WTC11 (cell line): Measurements from ENCODE around the gene PMP22. TPM values are rescaled to one million over a fixed set of nuclear protein-coding genes. Genes with fewer than 3 reads are reported as not detected.

ENCODE experiments used
- ATAC-seq: fragments of 200-7000 bp; cut with Tn5 transposase; 2 replicates; pipeline ENCODE4 v1.10.0; 2021; ENCODE audit warnings: mild to moderate bottlenecking, moderate library complexity
- CTCF ChIA-PET: fragments of 300-600 bp; sonication (Branson Sonifier 250); formaldehyde crosslinking; loops from one replicate; lab custom pipeline; 2021; ENCODE audit warnings: antibody characterized with exemption; lab: Charles Lee
- POLR2A ChIA-PET: fragments of 350-600 bp; sonication (Branson Sonifier 250); formaldehyde crosslinking; loops from one replicate; lab custom pipeline; 2021; ENCODE audit warnings: antibody characterized with exemption; lab: Charles Lee
- DNase-seq: peaks from one replicate; pipeline ENCODE4 v3.0.0; 2021; ENCODE audit warnings: low spot score
- H3K27ac Mint-ChIP-seq: 2 replicates; pipeline ENCODE4 v1.8.0; 2021; ENCODE audit warnings: mixed read lengths
- H3K27me3 Mint-ChIP-seq: 2 replicates; pipeline ENCODE4 v1.8.0; 2021; ENCODE audit warnings: low read depth, mild to moderate bottlenecking, moderate library complexity, mixed read lengths
- H3K36me3 Mint-ChIP-seq: 2 replicates; pipeline ENCODE4 v1.8.0; 2021; ENCODE audit warnings: mixed read lengths
- H3K4me1 Mint-ChIP-seq: 2 replicates; pipeline ENCODE4 v1.8.0; 2022; ENCODE audit warnings: mixed read lengths
- H3K4me3 Mint-ChIP-seq: 2 replicates; pipeline ENCODE4 v1.8.0; 2021; ENCODE audit warnings: mild to moderate bottlenecking, moderate library complexity, mixed read lengths
- H3K9me3 Mint-ChIP-seq: 2 replicates; pipeline ENCODE4 v1.8.0; 2021; ENCODE audit warnings: mixed read lengths
- CREM ChIP-seq: sonication (generic); formaldehyde crosslinking; IDR thresholded peaks from 2 replicates; pipeline ENCODE4 v1.8.1; 2022; ENCODE audit warnings: mild to moderate bottlenecking, missing genetic modification reagents, moderate library complexity
- FOXJ3 ChIP-seq: sonication (generic); formaldehyde crosslinking; IDR thresholded peaks from 2 replicates; pipeline ENCODE4 v1.9.0; 2021; ENCODE audit warnings: missing genetic modification reagents, mild to moderate bottlenecking, borderline replicate concordance
- GRHL2 ChIP-seq: fragments of 250-450 bp; sonication (Bioruptor Pico); IDR thresholded peaks from 2 replicates; pipeline ENCODE4 v1.8.0; 2022; ENCODE audit warnings: mild to moderate bottlenecking, moderate library complexity; ENCODE audit not compliant: insufficient replicate concordance, severe bottlenecking
- GTF2I ChIP-seq: fragments of 250-450 bp; sonication (Bioruptor Pico); conservative IDR thresholded peaks from 2 replicates; pipeline ENCODE4 v1.4.0; 2021; ENCODE audit warnings: mild to moderate bottlenecking
- NFATC4 ChIP-seq: fragments of 250-450 bp; sonication (Bioruptor Pico); IDR thresholded peaks from 2 replicates; pipeline ENCODE4 v1.9.0; 2021; ENCODE audit warnings: mild to moderate bottlenecking
- RELA ChIP-seq: sonication (generic); formaldehyde crosslinking; IDR thresholded peaks from 2 replicates; pipeline ENCODE4 v1.8.1; 2022; ENCODE audit warnings: missing genetic modification reagents, mild to moderate bottlenecking, borderline replicate concordance
- TCF7 ChIP-seq: sonication (generic); formaldehyde crosslinking; IDR thresholded peaks from 2 replicates; pipeline ENCODE4 v1.8.0; 2022; ENCODE audit warnings: mild to moderate bottlenecking, low read depth, missing genetic modification reagents, moderate library complexity
- total RNA-seq: library from RNA; stranded (reverse); gene quantifications from 3 replicates; pipeline ENCODE4 v1.2.3, GENCODE V29; 2021
- TF ChIP-seq, protein P1 (sequence below): sonication (generic); formaldehyde crosslinking; conservative IDR thresholded peaks from 2 replicates; pipeline ENCODE4 v1.8.1; 2022; ENCODE audit warnings: mild to moderate bottlenecking, missing genetic modification reagents
- TF ChIP-seq, protein P2 (sequence below): fragments of 250-450 bp; sonication (Bioruptor Pico); IDR thresholded peaks from 2 replicates; pipeline ENCODE4 v1.9.0; 2021; ENCODE audit warnings: moderate library complexity, mild to moderate bottlenecking, inconsistent platforms, borderline replicate concordance
- TF ChIP-seq, protein P3 (sequence below): sonication (generic); formaldehyde crosslinking; IDR thresholded peaks from 2 replicates; pipeline ENCODE4 v1.8.1; 2023; ENCODE audit warnings: mild to moderate bottlenecking, missing genetic modification reagents
- TF ChIP-seq, protein P4 (sequence below): fragments of 250-450 bp; sonication (Bioruptor Pico); IDR thresholded peaks from 2 replicates; pipeline ENCODE4 v1.9.0; 2021; ENCODE audit warnings: mild to moderate bottlenecking
- TF ChIP-seq, protein P5 (sequence below): sonication (generic); formaldehyde crosslinking; IDR thresholded peaks from 2 replicates; pipeline ENCODE4 v1.8.0; 2023; ENCODE audit warnings: mild to moderate bottlenecking, missing genetic modification reagents
- TF ChIP-seq, protein P6 (sequence below): fragments of 250-450 bp; sonication (Bioruptor Pico); conservative IDR thresholded peaks from 2 replicates; pipeline ENCODE4 v1.9.0; 2021; ENCODE audit warnings: mild to moderate bottlenecking
- TF ChIP-seq, protein P7 (sequence below): sonication (generic); formaldehyde crosslinking; IDR thresholded peaks from 2 replicates; pipeline ENCODE4 v1.8.1; 2023; ENCODE audit warnings: mild to moderate bottlenecking, missing genetic modification reagents
- TF ChIP-seq, protein P8 (sequence below): sonication (generic); formaldehyde crosslinking; conservative IDR thresholded peaks from 2 replicates; pipeline ENCODE4 v1.8.1; 2023; ENCODE audit warnings: mild to moderate bottlenecking, low read depth, missing genetic modification reagents, moderate library complexity

PMP22 gene
- total RNA-seq, 1 experiment from 2014 or later: 3.0 TPM

DNA sequence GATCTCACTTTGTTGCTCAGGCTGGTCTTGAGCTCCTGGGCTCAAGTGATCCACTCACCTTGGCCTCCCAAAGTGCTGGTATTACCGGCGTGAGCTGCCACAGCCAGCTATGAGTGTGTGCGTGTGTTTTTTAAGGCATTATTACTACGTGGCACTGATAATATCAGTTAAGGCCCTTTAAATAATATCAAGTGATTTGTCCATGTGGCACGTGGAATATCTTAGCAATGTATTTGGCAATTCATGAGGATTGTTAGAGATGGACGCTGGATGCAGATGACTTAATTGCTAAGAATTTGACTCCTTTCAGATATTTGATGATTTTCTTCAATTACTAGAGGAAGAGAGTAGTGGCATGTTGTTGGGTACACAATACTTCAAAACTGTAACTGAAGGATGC lies 25.5 kb upstream of the PMP22 start:
- Mint-ChIP-seq H3K4me1 (peaks cover 10% of the 10 kb centered on the region), H3K9me3 (peaks cover 21% of the 10 kb centered on the region), H3K27me3 (no peaks in the 10 kb centered on the region), H3K36me3 (no peaks in the 10 kb centered on the region), H3K27ac (no peak overlapping the region), H3K4me3 (no peak overlapping the region)
- ATAC-seq: no peak
- TF ChIP-seq RELA (CRISPR knock-in tag) (no peak), TCF7 (CRISPR knock-in tag) (no peak), NFATC4 (CRISPR knock-in tag) (no peak), CREM (CRISPR knock-in tag) (no peak), FOXJ3 (CRISPR knock-in tag) (no peak), GTF2I (CRISPR knock-in tag) (no peak)
- TF ChIP-seq, protein P1, sequence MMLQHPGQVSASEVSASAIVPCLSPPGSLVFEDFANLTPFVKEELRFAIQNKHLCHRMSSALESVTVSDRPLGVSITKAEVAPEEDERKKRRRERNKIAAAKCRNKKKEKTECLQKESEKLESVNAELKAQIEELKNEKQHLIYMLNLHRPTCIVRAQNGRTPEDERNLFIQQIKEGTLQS (CRISPR knock-in tag): no peak
- TF ChIP-seq, protein P2, sequence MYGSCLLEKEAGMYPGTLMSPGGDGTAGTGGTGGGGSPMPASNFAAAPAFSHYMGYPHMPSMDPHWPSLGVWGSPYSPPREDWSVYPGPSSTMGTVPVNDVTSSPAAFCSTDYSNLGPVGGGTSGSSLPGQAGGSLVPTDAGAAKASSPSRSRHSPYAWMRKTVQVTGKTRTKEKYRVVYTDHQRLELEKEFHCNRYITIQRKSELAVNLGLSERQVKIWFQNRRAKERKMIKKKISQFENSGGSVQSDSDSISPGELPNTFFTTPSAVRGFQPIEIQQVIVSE (CRISPR knock-in tag): no peak
- TF ChIP-seq, protein P3, sequence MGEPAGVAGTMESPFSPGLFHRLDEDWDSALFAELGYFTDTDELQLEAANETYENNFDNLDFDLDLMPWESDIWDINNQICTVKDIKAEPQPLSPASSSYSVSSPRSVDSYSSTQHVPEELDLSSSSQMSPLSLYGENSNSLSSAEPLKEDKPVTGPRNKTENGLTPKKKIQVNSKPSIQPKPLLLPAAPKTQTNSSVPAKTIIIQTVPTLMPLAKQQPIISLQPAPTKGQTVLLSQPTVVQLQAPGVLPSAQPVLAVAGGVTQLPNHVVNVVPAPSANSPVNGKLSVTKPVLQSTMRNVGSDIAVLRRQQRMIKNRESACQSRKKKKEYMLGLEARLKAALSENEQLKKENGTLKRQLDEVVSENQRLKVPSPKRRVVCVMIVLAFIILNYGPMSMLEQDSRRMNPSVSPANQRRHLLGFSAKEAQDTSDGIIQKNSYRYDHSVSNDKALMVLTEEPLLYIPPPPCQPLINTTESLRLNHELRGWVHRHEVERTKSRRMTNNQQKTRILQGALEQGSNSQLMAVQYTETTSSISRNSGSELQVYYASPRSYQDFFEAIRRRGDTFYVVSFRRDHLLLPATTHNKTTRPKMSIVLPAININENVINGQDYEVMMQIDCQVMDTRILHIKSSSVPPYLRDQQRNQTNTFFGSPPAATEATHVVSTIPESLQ: no peak
- TF ChIP-seq, protein P4, sequence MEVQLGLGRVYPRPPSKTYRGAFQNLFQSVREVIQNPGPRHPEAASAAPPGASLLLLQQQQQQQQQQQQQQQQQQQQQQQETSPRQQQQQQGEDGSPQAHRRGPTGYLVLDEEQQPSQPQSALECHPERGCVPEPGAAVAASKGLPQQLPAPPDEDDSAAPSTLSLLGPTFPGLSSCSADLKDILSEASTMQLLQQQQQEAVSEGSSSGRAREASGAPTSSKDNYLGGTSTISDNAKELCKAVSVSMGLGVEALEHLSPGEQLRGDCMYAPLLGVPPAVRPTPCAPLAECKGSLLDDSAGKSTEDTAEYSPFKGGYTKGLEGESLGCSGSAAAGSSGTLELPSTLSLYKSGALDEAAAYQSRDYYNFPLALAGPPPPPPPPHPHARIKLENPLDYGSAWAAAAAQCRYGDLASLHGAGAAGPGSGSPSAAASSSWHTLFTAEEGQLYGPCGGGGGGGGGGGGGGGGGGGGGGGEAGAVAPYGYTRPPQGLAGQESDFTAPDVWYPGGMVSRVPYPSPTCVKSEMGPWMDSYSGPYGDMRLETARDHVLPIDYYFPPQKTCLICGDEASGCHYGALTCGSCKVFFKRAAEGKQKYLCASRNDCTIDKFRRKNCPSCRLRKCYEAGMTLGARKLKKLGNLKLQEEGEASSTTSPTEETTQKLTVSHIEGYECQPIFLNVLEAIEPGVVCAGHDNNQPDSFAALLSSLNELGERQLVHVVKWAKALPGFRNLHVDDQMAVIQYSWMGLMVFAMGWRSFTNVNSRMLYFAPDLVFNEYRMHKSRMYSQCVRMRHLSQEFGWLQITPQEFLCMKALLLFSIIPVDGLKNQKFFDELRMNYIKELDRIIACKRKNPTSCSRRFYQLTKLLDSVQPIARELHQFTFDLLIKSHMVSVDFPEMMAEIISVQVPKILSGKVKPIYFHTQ (CRISPR knock-in tag): no peak
- ChIA-PET CTCF (no interaction called here), POLR2A (no interaction called here)
- no peak for DNase-seq

DNA sequence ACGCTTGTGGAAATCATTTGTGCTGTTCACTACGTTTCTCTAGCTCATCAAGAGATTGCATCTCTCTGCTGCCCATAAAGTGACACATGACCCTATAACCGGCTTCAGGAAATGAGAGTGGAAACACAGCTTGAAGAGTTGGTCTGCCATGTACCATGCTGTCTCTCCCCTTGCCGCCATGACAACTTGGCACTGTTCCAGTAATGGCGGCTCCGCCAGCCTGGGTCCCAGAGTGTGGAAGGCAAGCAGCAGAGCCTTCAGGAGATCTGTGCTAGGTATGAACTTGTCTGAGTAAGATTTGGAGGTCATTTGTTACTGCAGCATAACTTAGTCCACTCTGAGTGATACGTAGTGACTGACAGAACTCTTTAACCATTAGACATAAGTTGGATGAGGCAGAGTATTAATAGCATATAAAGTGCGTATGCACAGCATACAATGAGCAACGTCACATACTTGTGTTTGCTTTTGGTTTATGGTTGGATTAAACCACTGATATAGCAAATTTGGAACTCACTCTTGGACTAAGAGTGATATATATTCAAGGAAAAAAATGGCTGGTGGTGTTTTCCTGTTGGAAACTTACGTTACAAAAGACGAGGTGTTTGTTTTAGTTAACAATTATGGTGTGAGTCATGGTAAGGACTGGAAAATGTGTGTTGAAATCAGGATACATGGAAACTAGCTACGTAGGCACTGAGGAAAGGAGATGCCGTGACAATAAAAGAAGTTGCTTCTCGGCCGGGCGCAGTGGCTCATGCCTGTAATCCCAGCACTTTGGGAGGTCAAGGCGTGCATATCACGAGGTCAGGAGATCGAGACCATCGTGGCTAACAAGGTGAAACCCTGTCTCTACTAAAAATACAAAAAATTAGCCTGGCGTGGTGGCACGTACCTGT lies 24.4 kb upstream of the PMP22 start:
- Mint-ChIP-seq H3K36me3 (no peaks in the 10 kb centered on the region), H3K4me3 (no peak overlapping the region), H3K27ac (no peak overlapping the region), H3K4me1 (peaks cover 10% of the 10 kb centered on the region), H3K9me3 (peaks cover 21% of the 10 kb centered on the region), H3K27me3 (no peaks in the 10 kb centered on the region)
- ChIA-PET POLR2A (no interaction called here), CTCF (no interaction called here)
- ATAC-seq (no peak), DNase-seq (no peak)
- TF ChIP-seq NFATC4 (CRISPR knock-in tag): no peak
- TF ChIP-seq, protein P5, sequence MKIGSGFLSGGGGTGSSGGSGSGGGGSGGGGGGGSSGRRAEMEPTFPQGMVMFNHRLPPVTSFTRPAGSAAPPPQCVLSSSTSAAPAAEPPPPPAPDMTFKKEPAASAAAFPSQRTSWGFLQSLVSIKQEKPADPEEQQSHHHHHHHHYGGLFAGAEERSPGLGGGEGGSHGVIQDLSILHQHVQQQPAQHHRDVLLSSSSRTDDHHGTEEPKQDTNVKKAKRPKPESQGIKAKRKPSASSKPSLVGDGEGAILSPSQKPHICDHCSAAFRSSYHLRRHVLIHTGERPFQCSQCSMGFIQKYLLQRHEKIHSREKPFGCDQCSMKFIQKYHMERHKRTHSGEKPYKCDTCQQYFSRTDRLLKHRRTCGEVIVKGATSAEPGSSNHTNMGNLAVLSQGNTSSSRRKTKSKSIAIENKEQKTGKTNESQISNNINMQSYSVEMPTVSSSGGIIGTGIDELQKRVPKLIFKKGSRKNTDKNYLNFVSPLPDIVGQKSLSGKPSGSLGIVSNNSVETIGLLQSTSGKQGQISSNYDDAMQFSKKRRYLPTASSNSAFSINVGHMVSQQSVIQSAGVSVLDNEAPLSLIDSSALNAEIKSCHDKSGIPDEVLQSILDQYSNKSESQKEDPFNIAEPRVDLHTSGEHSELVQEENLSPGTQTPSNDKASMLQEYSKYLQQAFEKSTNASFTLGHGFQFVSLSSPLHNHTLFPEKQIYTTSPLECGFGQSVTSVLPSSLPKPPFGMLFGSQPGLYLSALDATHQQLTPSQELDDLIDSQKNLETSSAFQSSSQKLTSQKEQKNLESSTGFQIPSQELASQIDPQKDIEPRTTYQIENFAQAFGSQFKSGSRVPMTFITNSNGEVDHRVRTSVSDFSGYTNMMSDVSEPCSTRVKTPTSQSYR (CRISPR knock-in tag): no peak
- TF ChIP-seq, protein P6, sequence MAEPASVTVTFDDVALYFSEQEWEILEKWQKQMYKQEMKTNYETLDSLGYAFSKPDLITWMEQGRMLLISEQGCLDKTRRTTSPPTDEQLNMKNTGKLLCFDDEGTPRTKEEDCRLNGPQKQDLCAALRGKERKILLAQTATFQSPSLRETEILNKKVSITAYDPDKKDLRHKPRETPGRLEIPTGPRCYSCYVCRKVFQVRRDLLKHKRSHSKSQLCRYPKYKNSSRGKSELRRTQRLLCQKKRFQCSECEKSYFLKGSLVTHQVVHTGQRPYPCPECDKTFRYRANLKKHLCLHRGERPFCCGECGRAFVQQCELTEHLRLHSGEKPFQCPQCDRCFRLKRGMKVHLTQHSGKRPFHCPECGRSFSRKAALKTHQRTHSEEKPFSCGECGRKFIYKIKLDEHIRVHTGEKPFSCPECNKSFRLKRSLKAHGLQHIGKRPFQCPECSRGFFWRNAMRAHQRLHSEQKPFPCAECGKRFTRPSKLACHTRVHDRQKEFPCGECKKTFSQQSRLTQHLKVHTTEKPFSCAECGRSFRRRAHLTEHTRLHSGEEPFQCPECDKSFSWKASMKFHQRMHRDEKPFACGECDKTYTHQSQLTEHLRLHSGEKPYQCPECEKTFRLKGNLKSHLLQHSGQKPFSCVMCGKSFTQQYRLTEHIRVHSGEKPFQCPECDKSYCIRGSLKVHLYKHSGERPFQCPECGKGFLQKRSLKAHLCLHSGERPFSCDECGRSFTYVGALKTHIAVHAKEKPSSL (CRISPR knock-in tag): no peak
- TF ChIP-seq, protein P7, sequence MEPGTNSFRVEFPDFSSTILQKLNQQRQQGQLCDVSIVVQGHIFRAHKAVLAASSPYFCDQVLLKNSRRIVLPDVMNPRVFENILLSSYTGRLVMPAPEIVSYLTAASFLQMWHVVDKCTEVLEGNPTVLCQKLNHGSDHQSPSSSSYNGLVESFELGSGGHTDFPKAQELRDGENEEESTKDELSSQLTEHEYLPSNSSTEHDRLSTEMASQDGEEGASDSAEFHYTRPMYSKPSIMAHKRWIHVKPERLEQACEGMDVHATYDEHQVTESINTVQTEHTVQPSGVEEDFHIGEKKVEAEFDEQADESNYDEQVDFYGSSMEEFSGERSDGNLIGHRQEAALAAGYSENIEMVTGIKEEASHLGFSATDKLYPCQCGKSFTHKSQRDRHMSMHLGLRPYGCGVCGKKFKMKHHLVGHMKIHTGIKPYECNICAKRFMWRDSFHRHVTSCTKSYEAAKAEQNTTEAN (CRISPR knock-in tag): no peak
- no peak for TF ChIP-seq GRHL2 (CRISPR knock-in tag)
- TF ChIP-seq, protein P8, sequence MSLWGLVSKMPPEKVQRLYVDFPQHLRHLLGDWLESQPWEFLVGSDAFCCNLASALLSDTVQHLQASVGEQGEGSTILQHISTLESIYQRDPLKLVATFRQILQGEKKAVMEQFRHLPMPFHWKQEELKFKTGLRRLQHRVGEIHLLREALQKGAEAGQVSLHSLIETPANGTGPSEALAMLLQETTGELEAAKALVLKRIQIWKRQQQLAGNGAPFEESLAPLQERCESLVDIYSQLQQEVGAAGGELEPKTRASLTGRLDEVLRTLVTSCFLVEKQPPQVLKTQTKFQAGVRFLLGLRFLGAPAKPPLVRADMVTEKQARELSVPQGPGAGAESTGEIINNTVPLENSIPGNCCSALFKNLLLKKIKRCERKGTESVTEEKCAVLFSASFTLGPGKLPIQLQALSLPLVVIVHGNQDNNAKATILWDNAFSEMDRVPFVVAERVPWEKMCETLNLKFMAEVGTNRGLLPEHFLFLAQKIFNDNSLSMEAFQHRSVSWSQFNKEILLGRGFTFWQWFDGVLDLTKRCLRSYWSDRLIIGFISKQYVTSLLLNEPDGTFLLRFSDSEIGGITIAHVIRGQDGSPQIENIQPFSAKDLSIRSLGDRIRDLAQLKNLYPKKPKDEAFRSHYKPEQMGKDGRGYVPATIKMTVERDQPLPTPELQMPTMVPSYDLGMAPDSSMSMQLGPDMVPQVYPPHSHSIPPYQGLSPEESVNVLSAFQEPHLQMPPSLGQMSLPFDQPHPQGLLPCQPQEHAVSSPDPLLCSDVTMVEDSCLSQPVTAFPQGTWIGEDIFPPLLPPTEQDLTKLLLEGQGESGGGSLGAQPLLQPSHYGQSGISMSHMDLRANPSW (CRISPR knock-in tag): no peak
